Activated CD8-positive, alpha-beta T cell treated with anti-CD3 and anti-CD28 coated beads for 36 hours (primary cell): ENCODE measurements around the gene EIF4B. TPM values are rescaled to one million over a fixed set of nuclear protein-coding genes. Genes with fewer than 3 reads are reported as not detected.

ENCODE experiments used
- ATAC-seq: fragments of 200-7000 bp; cut with Tn5 transposase; one replicate; pipeline ENCODE4 v1.10.0; 2021; ENCODE audit warnings: mild to moderate bottlenecking, moderate library complexity
- CTCF ChIA-PET: fragments of 350-600 bp; sonication (Branson Sonifier 250); formaldehyde crosslinking; loops from one replicate; lab custom pipeline; 2021; ENCODE audit warnings: antibody characterized with exemption; lab: Charles Lee
- POLR2A ChIA-PET: fragments of 350-600 bp; sonication (Branson Sonifier 250); formaldehyde crosslinking; loops from one replicate; lab custom pipeline; 2021; ENCODE audit warnings: antibody characterized with exemption; lab: Charles Lee
- DNase-seq: peaks from one replicate; pipeline ENCODE4 v3.0.0-alpha.2; 2020
- H3K27ac Mint-ChIP-seq: one replicate; pipeline ENCODE4 v1.8.0; 2021; ENCODE audit warnings: mild to moderate bottlenecking, mixed read lengths
- H3K27me3 Mint-ChIP-seq: one replicate; pipeline ENCODE4 v1.8.0; 2021; ENCODE audit warnings: mixed read lengths
- H3K36me3 Mint-ChIP-seq: one replicate; pipeline ENCODE4 v1.8.0; 2021; ENCODE audit warnings: low read depth, mixed read lengths
- H3K4me1 Mint-ChIP-seq: one replicate; pipeline ENCODE4 v1.8.0; 2021; ENCODE audit warnings: low read depth, mixed read lengths
- H3K4me3 Mint-ChIP-seq: one replicate; pipeline ENCODE4 v1.8.0; 2021; ENCODE audit warnings: mild to moderate bottlenecking, moderate library complexity, mixed read lengths
- H3K9me3 Mint-ChIP-seq: one replicate; pipeline ENCODE4 v1.8.0; 2021; ENCODE audit warnings: mixed read lengths
- CTCF ChIP-seq: fragments of 200-600 bp; IDR thresholded peaks from one replicate; pipeline ENCODE4 v1.8.0; 2022; ENCODE audit warnings: antibody characterized with exemption, mild to moderate bottlenecking
- intact Hi-C: fragments of 100-400 bp; cut with micrococcal nuclease; formaldehyde crosslinking; loops from one replicate; pipeline ENCODE4 v1.10.0; 2022
- total RNA-seq, 2 experiments: library from RNA; stranded (reverse); gene quantifications; one replicate each; pipeline ENCODE4 v1.2.3, GENCODE V29; 2021

The EIF4B gene
- total RNA-seq: 100 to 1,000 TPM; 789 to 814 TPM

DNA sequence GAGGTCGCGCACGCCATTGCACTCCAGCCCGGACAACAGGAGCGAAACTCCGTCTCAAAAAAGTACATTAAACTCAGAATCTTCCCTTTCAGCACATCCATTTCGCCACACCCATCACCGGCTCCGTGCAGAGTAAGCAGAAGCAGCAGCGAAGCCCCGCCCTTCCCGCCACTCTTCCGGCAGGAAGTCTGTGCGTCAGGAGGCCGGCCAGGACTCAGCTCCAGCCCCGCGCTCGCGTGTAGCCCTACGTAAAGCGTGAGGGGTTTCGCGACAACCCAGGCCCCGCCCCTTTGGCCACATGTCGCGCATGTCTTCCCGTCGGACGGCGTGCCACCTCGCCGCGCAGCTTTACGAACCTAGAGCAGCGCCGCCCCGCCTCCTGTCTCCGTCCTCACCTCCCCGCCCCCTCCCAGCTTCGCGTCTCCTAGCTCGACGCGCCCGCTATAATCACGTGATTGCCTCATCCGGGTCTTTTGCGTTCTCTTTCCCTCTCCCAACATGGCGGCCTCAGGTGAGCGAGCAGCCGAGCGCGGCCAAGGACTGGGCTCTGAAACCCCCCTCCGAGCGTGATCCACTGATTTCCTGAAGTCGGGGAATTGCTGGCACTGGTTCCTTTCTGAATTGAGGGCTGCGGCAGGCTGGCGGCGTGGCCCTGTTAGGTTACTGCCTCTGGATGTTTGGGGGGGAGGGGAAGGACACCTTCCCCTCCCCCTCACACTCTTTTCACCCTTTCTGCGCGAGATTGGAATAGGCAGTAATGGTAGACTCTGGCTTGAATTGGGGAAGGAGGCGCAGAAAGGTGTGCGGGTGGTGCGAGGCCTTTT is at the start of gene EIF4B:
Gene EIF4B, plus strand, starts transcription at position 471 of the 824 bp plus-strand sequence. Its CDS starts 28 bp downstream, at position 499.
- Mint-ChIP-seq H3K4me1 (peaks cover 29% of the 10 kb centered on the region), H3K9me3 (no peaks in the 10 kb centered on the region), H3K27ac (peak within 1 kb of the TSS; percentile 99), H3K27me3 (no peaks in the 10 kb centered on the region), H3K36me3 (peaks cover 43% of the 10 kb centered on the region), H3K4me3 (peak within 1 kb of the TSS; percentile 86)
- no peak for TF ChIP-seq CTCF
- DNase-seq (peak; percentile 100), ATAC-seq (peak; percentile 94)
- POLR2A ChIA-PET: interaction anchor here (0.6 to 3.1 kb wide), 15 partner anchors 8 to 960 kb away, joined by 3 to 15 read pairs (median 3); no protein-coding TSS in a partner anchor
- intact Hi-C loops: no loop called here
- CTCF ChIA-PET: interaction anchor here (0.8 to 2.5 kb wide), 11 partner anchors 9 to 316 kb away, joined by 3 to 17 read pairs (median 4); partner anchors contain the start of gene AAAS

GRCh38 chr12:52956987-52957386 is 49.3 kb upstream of the EIF4B start:
- Mint-ChIP-seq H3K4me3 (no peak overlapping the region), H3K27ac (no peak overlapping the region), H3K36me3 (no peaks in the 10 kb centered on the region), H3K4me1 (no peaks in the 10 kb centered on the region), H3K9me3 (no peaks in the 10 kb centered on the region), H3K27me3 (no peaks in the 10 kb centered on the region)
- intact Hi-C loops: no loop called here
- DNase-seq: no peak
- ATAC-seq: no peak
- TF ChIP-seq CTCF: no peak
- ChIA-PET CTCF (interaction anchor here (0.6 to 3.1 kb wide), 6 partner anchors 11 to 116 kb away, joined by 3 to 19 read pairs (median 4); no protein-coding TSS in a partner anchor), POLR2A (no interaction called here)

GRCh38 chr12:52964556-52965336 is 41.5 kb upstream of the EIF4B start:
- POLR2A ChIA-PET: interaction anchor here (0.7 kb wide), 1 partner anchor 19 kb away, joined by 3 read pairs; no protein-coding TSS in a partner anchor
- Mint-ChIP-seq H3K27ac (no peak overlapping the region), H3K4me3 (no peak overlapping the region), H3K9me3 (no peaks in the 10 kb centered on the region), H3K36me3 (no peaks in the 10 kb centered on the region), H3K4me1 (no peaks in the 10 kb centered on the region), H3K27me3 (peaks cover 10% of the 10 kb centered on the region)
- CTCF ChIA-PET: interaction anchor here (0.5 to 5.2 kb wide), 4 partner anchors 15 to 85 kb away, joined by 3 to 28 read pairs (median 14); no protein-coding TSS in a partner anchor
- ATAC-seq: no peak
- TF ChIP-seq CTCF: no peak
- DNase-seq: no peak
- intact Hi-C loops: no loop called here

DNA sequence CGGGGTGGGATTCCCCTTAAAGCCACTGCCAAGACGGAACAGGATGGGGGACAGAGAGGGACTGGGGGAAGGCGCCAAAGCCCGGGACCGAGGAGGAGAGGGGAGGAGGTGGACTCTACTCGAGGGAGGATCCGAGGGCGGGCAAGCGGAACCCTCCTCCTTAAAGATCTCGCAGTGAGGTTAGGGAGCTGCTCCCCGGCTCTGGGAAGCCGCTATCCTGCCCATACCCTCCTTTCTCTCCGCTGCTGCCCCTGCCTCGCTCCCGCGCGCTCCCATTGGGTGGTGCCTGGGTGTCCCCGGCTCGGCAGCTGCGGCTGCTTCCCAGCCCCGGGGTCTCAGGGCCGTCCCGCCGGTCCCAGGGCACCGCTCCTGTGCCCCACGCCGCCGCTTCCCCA is 40.9 kb upstream of the EIF4B start:
- TF ChIP-seq CTCF: no peak
- H3K27me3 Mint-ChIP-seq: peaks cover 10% of the 10 kb centered on the region
- H3K36me3 Mint-ChIP-seq: no peaks in the 10 kb centered on the region
- no peaks in the 10 kb centered on the region for H3K4me1 Mint-ChIP-seq
- no peaks in the 10 kb centered on the region for H3K9me3 Mint-ChIP-seq
- no peak overlapping the region for H3K4me3 Mint-ChIP-seq
- intact Hi-C loops: no loop called here
- ChIA-PET CTCF (interaction anchor here (0.5 to 5.2 kb wide), 4 partner anchors 15 to 85 kb away, joined by 3 to 28 read pairs (median 6); no protein-coding TSS in a partner anchor), POLR2A (no interaction called here)
- no peak for ATAC-seq
- DNase-seq: no peak
- H3K27ac Mint-ChIP-seq: no peak overlapping the region
